Testis (tissue), 2 donors: ENCODE data around the gene TRIM29.

Experiments
- CTCF ChIP-seq, 3 experiments: fragments of 450-650 bp in 2 of 3; fragments of 200-600 bp in 1 of 3; sonication (generic) in 1 of 3; IDR thresholded peaks; one replicate each; pipeline ENCODE4 v1.5.1; 2016 to 2019; ENCODE audit warnings: antibody characterized with exemption in 3 of 3, mild to moderate bottlenecking in 2 of 3, moderate library complexity in 1 of 3
- POLR2A ChIP-seq: fragments of 450-650 bp; IDR thresholded peaks from one replicate; pipeline ENCODE4 v1.6.1; 2017; ENCODE audit warnings: antibody characterized with exemption, mild to moderate bottlenecking, moderate library complexity

GRCh38 chr11:120125509-120125908, 12.4 kb downstream of the TRIM29 start:
- no peak for TF ChIP-seq CTCF (IDR thresholded peaks at IDR 0.05)
- TF ChIP-seq POLR2A = no peak
